ENCODE measurements around the gene NR2C2AP. TPM values are rescaled to one million over a fixed set of nuclear protein-coding genes. Genes with fewer than 3 reads are reported as not detected.

Gene NR2C2AP
- total and polyA plus RNA-seq, 2 of the 13 experiments (the other 11 are each of a cell fraction or from before 2014, with no cell fraction given) = 12.2 to 26.8 TPM

DNA sequence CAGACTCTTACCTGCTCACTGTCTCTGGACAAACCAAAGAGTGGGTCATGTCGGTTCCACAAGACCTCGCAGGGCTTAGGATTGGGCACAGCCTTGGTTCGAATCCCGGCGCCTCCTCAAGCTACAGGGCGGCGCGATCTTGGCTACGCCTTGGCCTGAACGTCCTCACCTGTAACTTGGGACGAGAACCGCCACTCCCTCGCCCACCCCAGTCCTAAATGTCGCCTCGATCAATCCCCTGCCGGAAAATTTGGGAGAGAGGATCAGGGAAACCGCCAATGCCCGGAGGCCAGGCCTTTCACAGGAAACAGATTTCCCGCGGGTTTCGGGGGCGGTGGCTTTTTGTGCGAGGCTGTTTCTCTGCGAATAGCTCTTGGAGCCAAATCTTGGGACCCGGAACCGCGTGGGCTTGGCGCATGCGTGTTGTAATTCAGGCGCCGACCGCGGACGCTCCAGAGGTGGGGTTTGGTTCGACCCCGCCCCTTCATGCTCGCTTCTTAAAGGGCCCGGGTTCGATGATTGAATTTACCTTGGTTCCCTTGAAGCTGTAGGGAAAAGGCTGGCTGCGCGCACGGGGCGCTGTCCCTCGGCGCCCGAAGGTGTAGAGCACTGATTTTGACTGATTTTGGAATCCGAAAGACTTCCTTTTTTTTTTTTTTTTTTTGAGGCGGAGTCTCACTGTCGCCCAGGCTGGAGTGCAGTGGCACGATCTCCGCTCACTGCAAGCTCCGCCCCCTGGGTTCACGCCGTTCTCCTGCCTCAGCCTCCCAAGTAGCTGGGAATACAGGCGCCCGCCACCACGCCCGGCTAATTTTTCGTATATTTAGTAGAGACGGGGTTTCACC, at the start of gene NR2C2AP (continued):
- TF ChIP-seq THYN1 (CRISPR knock-in tag; IDR thresholded peaks at IDR 0.05; ENCODE audit: borderline replicate concordance, low read depth) (no peak), SIN3A (IDR thresholded peaks at IDR 0.05; ENCODE audit: borderline replicate concordance, low read depth, low read length) (peak; percentile 89; the same call in 1 of the 2 replicates), ZNF598 (CRISPR knock-in tag; IDR thresholded peaks at IDR 0.05; ENCODE audit: borderline replicate concordance) (0 out of 2 replicates have a peak, but pooled peaks have one; percentile 47), ZNF20 (CRISPR knock-in tag; IDR thresholded peaks at IDR 0.05) (no peak), ELF4 (CRISPR knock-in tag; IDR thresholded peaks at IDR 0.05; ENCODE audit: borderline replicate concordance) (0 out of 2 replicates have a peak, but pooled peaks have one; percentile 42), ARNTL (CRISPR knock-in tag; IDR thresholded peaks at IDR 0.05) (no peak), ASH2L (IDR thresholded peaks at IDR 0.05; ENCODE audit: insufficient read length, low read depth, low read length) (peak; percentile 58), ZFP36L1 (CRISPR knock-in tag; IDR thresholded peaks at IDR 0.05) (0 out of 2 replicates have a peak, but pooled peaks have one; percentile 49), AGO1 (IDR thresholded peaks at IDR 0.05; ENCODE audit: low read depth, low read length, poor library complexity, severe bottlenecking) (peak; percentile 73), MYC (CRISPR knock-in tag; IDR thresholded peaks at IDR 0.05; ENCODE audit: borderline replicate concordance) (peak; percentile 53; the same call in 1 of the 2 replicates), TCF7 (IDR thresholded peaks at IDR 0.05; ENCODE audit: low read depth) (no peak), ZNF670 (CRISPR knock-in tag; IDR thresholded peaks at IDR 0.05; ENCODE audit: borderline replicate concordance) (no peak), ZMYM4 (CRISPR knock-in tag; IDR thresholded peaks at IDR 0.05) (peak; percentile 20; the same call in 1 of the 2 replicates), GATAD2A (CRISPR knock-in tag; IDR thresholded peaks at IDR 0.05) (no peak), CCAR2 (optimal IDR thresholded peaks at IDR 0.05; ENCODE audit: low read depth, low read length) (no peak), ZNF75D (CRISPR knock-in tag; IDR thresholded peaks at IDR 0.05; ENCODE audit: borderline replicate concordance) (no peak)
- TF ChIP-seq, protein P1, sequence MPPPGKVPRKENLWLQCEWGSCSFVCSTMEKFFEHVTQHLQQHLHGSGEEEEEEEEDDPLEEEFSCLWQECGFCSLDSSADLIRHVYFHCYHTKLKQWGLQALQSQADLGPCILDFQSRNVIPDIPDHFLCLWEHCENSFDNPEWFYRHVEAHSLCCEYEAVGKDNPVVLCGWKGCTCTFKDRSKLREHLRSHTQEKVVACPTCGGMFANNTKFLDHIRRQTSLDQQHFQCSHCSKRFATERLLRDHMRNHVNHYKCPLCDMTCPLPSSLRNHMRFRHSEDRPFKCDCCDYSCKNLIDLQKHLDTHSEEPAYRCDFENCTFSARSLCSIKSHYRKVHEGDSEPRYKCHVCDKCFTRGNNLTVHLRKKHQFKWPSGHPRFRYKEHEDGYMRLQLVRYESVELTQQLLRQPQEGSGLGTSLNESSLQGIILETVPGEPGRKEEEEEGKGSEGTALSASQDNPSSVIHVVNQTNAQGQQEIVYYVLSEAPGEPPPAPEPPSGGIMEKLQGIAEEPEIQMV (CRISPR knock-in tag; IDR thresholded peaks at IDR 0.05; ENCODE audit: low read depth) = peak; percentile 86; the same call in 1 of the 2 replicates
- TF ChIP-seq, protein P2, sequence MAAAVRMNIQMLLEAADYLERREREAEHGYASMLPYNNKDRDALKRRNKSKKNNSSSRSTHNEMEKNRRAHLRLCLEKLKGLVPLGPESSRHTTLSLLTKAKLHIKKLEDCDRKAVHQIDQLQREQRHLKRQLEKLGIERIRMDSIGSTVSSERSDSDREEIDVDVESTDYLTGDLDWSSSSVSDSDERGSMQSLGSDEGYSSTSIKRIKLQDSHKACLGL (CRISPR knock-in tag; IDR thresholded peaks at IDR 0.05) = peak; percentile 78
- TF ChIP-seq, protein P3, sequence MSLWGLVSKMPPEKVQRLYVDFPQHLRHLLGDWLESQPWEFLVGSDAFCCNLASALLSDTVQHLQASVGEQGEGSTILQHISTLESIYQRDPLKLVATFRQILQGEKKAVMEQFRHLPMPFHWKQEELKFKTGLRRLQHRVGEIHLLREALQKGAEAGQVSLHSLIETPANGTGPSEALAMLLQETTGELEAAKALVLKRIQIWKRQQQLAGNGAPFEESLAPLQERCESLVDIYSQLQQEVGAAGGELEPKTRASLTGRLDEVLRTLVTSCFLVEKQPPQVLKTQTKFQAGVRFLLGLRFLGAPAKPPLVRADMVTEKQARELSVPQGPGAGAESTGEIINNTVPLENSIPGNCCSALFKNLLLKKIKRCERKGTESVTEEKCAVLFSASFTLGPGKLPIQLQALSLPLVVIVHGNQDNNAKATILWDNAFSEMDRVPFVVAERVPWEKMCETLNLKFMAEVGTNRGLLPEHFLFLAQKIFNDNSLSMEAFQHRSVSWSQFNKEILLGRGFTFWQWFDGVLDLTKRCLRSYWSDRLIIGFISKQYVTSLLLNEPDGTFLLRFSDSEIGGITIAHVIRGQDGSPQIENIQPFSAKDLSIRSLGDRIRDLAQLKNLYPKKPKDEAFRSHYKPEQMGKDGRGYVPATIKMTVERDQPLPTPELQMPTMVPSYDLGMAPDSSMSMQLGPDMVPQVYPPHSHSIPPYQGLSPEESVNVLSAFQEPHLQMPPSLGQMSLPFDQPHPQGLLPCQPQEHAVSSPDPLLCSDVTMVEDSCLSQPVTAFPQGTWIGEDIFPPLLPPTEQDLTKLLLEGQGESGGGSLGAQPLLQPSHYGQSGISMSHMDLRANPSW (CRISPR knock-in tag; IDR thresholded peaks at IDR 0.05; ENCODE audit: borderline replicate concordance) = no peak
- TF ChIP-seq, protein P4, sequence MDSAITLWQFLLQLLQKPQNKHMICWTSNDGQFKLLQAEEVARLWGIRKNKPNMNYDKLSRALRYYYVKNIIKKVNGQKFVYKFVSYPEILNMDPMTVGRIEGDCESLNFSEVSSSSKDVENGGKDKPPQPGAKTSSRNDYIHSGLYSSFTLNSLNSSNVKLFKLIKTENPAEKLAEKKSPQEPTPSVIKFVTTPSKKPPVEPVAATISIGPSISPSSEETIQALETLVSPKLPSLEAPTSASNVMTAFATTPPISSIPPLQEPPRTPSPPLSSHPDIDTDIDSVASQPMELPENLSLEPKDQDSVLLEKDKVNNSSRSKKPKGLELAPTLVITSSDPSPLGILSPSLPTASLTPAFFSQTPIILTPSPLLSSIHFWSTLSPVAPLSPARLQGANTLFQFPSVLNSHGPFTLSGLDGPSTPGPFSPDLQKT (CRISPR knock-in tag; IDR thresholded peaks at IDR 0.05; ENCODE audit: borderline replicate concordance) = no peak
- TF ChIP-seq, protein P5, sequence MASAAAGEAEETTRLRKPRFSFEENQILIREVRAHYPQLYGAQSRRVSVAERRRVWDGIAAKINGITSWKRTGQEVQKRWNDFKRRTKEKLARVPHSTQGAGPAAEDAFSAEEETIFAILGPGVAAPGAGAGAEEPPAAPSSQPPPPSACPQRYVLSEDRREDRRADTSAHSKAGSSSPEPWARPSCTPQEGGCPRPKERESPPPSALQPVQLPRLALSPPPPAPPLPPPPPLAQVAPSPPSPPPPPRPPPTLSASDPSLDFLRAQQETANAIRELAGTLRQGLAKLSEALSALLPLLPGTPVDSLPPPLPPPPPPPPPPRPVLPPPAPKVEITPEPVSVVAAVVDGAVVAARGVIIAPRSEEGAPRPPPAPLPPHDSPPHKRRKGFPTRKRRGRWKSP (CRISPR knock-in tag; IDR thresholded peaks at IDR 0.05) = 0 out of 2 replicates have a peak, but pooled peaks have one; percentile 36

All from HepG2 (cell line).